ENCODE measurements around the gene BBX.
A peak's percentile ranks its signal among the peaks of the same experiment; 100 is the strongest.

BBX gene

DNA sequence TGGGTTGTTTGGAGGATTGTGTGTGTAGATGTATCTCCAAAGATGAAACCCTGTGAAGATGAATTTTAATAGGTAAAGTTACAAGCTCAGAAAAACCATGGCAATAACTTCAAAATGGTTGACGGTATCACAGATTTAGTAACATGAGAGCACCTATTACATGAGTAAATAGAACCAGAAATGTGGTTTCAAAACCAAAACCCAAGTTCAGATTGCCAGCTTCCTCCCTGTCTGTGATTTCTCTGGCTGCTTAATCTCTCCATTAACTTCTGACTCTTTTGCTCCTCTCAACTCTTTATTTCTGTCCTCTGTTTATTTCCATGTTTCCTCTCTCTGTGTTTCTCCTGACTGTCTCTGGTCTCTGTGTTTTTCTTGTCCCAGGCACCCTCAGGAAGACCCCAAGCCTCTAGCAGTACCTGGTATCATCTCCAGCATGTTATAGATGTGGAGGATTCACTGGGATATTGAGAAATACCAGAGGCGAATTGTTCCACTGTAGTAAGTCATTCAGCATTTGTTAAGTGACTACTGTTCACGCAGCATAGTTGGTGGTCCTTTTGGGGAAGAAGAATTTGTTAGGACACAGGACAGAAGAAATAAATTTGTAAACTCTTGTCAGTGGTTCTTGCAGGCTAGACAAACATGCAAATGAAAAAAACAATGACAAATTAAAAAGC is 138.8 kb downstream of the BBX start:
- DNase-seq = no peak

DNA sequence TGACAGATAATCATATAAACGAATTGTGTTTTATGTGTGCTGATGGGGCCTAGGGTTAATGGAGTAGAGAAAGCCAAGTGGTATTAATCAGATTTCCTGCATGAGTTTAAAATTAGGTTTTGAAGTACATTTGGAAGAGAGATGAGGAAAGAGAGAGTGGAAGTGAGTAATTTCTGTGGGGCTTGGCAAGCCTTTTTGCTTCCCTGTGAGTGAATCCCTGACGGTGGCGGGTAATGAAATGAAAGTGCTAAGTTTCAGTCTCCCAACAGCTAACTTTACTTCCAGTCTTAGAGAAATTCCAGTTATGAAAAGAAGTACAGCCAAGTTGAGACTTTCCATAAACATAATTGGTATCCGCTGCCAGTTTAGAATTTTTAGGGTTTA is 139.4 kb downstream of the BBX start:
- DNase-seq = peak; percentile 17

DNA sequence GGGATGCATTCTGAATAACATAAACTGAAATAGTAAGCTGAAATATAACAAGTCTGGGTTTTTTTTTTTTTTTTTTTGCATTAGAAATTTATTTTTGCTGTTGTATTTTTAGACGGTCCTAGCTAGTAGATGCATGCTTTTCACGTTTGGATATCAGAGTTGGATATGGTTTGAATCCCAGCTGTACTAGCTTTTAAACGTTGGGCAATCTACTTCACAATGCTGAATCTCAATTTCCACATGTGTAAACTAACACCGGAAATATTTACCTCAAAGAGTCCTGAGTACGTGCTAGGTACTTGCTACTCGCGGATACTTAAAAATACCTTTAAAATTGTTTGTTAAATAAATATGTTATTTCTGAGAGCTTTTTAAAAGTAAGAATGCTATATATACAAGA is 139.8 kb downstream of the BBX start:
- no peak for DNase-seq

DNA sequence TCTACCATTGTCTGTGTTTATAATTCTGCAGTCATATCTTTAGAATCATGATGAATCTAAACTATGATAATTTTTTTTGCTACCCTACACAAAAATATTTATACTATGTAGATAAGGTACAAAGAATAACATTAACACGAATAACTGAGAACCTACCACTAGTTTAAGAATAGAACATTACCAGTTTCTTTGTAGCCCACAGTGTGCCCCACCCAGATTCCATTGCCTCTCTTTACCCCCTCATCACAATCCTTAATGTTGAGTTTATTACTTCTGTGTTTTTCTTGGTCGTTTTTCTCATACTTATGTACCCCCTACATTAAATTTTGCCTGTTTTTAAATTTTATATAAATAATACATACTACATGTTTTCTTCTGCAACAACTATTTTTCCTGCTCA is 140.5 kb downstream of the BBX start:
- no peak for DNase-seq

DNA sequence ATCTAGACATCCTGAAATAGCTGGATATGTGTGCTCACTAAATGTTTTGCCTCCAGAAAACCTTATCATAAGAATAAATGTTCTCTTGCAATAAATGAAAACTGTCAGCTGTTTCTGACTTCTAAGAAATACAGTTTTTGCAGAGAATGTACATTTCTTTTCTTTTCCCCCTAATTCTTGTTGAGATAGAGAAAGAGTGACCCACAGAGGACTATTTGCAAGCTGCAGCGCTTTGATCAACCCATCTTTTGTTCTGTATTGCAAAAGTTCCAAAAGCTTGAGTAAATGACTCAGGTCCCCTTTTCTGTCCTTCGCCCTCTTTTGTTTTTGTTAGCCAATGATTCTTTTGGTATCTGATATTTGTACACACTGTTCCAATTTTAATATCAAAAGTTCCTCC is 141.9 kb downstream of the BBX start:
- no peak for DNase-seq

DNA sequence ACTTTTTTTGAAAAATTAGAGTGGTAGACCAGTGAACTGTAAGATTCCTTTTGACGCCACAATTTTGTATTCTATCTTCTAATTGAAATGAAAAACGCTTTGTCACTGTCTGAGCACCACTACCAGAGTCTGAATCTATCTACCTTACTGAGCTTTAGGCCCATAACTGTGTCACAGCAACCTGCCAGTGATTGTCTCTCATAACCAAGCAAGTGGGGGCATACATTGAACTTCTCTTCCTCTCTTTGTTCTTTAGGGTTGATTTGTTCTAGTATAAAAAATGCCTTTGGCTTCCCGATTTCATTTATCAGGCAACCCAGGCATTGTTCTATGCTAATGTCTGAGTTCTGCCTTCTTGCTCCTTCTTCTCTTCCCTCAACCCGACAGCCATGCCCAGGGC is 142.6 kb downstream of the BBX start:
- no peak for DNase-seq

DNA sequence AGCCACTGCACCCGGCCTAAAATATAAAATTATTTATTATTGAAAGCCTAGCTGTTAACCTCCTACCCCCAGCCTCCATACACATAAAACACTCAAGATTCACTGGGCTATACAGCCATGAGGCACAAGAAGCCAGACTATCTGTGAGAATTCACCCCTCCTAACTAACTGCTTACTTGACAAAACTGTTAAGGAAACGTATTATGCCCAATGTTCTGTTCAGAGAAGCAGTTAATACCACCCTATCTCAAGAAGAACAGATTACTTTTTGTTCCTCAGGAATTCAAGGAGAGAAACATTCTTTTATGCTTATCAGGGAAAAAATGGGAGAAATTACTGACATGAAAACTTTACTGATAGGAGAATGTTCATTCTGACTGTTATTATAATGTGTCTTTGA is 144.1 kb downstream of the BBX start:
- peak; percentile 19 for DNase-seq

DNA sequence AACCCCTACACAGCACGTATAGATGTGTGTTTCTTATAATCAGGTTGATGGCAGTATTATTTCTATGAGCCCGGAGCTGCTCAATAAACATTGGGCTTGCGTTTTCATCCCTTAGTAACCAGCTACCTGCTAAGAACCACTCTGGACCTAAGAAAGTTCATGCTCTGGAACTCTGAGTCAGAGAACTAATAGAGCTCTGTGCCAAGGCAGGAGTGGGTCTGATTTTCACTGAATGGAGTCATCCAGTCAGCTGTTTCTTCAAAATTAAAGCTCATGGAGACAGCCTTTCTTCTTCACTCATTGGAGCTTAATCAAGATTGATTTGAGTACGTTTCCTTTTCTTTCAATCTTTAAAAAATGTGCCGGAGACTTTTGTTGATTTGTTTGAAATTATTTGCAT is 145.7 kb downstream of the BBX start:
- DNase-seq = no peak

DNA sequence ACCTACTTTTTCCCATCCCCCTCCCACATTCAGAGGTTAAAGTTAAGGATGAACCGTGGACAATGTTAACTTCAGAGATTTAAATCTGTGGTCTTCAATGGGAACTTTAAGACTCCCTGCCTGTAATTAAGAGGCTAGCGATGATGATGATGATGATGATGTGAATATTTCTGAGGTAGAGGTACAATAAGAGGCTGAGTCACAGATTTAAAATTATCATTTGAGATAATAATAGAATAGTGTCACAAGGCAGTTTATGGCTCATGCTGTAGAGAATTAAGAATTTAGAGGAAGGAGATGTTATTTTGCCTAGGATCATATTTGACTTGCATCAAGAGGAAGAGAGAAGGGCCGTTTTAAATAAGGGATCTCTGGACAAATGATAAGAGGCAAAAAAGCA is 146.2 kb downstream of the BBX start:
- no peak for DNase-seq

DNA sequence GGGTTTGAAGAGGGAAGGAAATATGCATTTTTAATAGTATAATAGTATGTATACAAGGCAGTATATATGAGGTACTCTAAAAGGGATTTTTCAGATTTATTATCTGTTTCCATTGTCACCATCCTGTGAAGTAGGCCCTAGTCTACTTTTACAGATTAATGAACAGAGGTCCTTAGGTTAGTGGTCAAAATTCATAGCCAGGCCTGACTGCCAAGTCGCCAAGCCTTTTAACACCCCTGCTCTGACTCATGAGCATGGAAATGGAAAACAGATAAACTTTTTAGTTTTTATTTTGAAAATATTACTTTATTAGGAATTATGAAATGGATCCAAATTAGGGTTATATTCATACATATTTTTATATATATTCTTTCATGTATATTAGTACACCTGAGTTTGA is 146.9 kb downstream of the BBX start:
- DNase-seq = no peak

DNA sequence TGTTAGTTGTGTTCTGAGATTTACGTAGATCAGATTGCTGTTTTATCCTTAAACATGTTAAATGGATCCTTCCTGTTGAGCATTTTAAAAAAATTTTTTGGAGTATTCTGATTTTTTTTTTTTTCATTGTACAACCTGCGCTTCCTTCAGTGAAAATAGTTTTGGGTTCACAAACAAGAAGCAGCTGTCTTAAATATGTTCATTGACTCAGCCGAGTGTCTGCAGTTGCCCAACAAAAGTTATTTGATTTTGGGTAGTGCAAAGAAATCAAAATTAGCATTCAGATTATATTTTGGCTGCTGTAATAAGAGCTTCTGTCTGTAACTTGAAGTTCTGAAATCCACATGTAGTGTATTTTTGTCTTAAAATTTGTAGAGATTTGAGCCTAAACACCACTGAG is 148.2 kb downstream of the BBX start:
- DNase-seq = no peak

DNA sequence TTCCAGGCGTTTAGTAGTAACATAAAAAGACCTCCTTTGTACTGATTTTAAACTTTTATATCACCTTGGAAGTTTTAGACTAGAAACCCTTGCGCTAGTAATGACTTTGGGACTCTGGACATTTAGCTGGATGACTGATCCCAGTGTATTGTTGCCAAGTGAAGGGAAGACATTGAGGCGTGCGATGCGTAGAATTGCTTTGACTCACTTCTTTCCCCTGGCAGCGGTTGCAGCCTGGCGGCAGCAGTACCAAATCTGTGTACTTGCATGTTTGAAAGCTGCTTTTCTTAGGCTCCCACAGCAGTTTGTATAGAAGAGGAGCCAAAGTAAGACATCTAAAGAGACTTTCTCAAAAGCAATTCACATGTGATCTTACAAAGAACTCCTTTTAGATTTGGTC is 151.6 kb downstream of the BBX start:
- DNase-seq = no peak

DNA sequence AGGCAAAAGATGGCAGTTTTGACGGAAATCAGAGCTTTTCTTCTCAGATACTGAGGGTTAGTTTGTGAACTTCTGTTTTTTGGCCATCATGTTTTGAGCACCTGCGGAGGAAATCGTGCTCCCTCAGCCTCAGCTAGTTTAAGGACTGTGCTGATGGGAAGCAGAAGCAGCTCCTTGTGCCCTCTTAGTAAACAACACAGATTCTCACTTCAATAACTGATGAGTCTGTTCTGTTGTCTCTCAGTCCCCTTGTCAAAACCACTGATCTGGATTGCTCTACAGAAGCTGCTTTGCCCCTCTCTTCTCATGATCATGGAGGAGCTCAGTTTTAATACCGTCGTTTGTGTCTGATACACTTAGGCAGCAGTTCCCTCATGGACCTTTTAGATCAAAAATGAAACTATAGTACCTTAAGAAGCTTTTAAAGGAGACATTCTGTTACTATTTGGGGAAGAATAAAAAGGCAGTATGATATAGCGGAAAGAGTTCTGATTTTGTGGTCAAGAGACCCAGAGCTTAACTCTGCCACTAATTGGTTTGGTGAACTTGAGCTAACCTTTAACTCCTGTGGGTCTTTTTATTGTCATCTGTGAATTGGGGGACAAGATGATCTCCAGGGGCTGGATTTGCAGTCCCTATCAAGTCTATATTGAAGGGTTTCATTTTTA is 152.6 kb downstream of the BBX start:
- DNase-seq = no peak

DNA sequence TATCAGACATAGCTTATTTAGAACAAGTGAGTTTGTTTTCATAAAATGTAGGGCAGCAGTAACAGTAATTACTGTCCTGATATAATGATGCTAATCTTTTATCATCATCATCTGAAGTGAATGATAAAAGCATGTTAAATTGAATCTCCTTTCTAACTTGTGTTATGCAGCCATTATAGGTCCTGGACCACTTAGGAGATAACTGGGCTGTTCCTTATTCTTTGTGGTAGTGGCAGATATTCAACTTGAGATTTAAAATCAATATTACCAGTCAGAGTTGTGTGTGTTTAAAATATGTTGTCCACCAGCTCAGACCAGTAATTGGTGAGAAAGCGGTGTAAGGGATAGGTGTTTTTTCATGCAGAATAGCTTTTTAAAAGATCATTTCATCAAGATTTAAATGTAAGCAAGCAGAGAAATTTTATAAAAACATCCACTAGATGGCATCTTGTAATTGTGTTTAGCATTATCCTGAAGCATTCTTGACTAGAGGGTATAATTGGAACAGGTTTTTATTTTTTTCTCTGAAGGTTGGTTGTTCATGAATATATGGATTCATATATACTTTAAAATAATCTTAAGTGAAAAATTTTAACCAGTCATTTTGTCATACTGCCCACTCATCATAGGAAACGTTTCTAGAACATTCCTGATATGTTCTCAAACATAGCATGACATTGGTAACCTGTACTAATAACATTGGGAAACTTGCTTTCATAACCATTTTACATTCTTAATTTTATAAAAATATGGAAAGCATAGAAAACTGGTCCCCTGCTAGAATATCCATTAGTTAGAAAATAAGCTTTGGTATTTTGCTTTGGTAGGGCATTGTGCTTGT is 153.9 kb downstream of the BBX start:
- no peak for DNase-seq

DNA sequence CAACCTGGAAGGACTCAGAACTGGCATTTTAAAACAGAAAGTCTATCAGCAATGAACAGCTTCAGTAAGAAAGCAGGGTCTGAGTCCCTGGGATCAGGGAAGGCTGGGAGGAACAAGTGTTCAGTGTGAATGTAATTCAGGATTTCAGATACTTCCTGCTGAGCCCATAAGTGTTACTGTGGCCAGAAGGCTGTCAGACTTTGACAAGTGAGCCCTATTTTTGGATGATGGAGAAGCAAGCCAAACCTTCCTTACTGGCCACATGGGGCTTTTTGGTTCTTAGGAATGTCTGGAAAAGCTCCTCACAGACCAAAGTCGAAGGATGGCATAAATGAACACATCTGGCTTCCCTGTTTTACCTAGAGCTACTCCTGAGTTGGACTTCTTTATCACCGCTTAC is 157.2 kb downstream of the BBX start:
- DNase-seq = no peak

DNA sequence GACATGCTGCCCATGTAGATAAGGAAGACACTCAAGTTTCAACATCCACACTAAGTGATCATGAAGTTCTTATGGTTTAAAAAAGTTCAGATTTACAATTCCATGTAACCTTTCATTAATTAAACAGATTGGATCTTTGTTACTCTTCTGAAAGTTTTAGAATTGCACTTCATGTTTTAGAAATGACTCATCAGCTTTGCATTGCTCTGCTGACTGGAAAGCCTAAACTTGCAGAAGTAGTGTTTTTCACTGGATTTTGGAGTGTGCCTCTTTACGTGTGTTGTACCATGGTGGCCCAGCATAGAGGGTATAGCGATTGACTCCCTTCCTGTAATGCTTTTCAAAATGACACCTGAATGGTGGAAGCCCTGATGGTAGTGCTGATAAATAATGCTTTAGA is 157.9 kb downstream of the BBX start:
- DNase-seq = peak; percentile 15

DNA sequence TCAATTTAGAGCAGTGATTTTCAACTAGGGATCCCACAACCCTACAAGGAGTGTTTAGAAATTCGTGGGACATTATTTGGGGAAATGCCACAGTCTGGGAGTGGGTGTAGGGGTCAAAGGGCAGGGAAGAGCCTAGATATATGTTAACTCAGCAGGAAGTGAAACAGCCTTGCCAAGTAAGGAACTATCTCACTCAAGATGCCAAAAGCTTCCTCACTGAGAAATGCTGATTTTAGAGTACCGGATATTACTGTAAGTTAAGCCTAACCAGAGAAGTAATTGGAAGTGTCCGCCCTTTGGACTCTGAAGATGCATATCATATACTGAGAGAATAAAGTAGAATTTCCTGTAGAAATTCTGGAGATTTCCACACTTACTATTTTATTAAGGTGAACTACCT is 158.6 kb downstream of the BBX start:
- no peak for DNase-seq

DNA sequence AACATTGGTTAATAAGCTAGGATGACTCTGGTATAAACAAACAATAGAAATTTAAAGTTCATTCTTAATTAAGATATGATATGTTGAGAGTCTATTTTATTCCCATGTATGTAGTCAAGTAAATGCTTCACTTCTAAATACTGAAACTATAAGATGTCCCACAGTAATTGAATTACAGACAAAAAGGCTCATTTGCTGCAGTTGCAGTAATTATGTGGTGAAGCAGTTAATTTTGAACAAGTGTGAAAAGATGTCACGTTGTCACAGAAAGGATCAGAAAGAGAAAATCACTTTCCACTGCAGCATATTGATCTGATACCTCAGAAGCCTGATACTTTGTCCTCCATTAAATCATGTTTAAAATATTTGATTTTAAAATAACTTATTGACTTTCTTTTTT is 159.8 kb downstream of the BBX start:
- DNase-seq = no peak

DNA sequence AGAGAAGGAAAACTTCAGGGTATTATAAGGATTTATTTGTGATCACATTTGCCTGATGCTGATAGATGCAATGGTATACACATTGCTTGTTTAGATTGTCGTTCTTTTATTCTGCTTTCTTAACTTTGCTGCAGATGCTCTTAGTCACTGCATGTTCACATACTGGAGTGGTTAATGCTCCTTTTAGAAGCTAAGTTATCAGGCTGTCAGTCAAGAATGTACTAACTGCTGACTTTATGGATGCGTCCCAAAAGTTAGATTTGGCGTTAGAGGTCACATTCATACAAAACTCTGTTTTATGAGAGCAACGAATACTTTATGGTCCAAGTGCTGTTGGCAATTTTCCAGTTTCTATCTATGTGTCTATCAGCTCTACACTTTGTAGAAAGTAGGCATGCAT is 160.7 kb downstream of the BBX start:
- peak; percentile 43 for DNase-seq

DNA sequence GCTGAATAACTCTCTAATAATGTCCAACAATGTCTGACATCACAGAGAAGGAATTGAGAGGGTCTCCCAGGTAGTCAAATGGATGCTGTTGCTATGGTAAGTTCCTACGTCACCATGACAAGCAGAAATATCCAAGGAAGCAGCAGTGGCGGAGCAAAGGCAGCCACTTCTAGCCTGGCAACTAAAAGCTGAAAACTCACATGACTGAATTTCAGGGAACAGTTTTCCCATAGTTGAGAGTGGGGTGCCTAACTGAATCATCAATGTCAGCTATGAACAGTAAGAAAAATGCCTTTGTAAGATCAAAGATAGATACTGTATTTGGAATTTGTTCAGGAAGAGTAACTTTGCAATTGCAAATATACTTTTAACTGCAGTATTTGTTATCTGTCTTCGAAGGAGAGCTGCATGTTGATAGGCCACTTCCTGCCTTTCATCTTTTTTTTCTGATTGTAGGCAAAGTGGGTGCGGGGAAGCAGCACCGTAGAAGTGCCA is 161.7 kb downstream of the BBX start:
- DNase-seq = no peak

DNA sequence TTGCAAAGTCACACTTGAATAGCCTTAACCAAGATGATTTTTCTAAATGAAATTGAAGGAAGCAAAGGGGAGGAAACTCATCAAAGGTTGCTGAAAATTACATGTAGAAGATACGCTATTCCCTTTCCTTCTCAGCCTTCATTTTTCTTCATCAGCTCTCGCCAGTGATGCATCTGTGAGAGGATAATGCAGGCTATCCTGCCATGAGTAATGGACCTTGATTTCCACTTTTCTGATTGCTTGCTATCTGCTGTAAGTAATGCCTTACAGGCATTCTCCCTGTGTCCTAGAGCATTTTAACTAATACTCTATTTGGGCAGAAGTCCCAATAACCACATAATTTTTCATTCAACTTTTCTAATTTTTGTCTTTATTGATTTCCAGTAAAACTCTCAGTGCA is 162.6 kb downstream of the BBX start:
- no peak for DNase-seq

DNA sequence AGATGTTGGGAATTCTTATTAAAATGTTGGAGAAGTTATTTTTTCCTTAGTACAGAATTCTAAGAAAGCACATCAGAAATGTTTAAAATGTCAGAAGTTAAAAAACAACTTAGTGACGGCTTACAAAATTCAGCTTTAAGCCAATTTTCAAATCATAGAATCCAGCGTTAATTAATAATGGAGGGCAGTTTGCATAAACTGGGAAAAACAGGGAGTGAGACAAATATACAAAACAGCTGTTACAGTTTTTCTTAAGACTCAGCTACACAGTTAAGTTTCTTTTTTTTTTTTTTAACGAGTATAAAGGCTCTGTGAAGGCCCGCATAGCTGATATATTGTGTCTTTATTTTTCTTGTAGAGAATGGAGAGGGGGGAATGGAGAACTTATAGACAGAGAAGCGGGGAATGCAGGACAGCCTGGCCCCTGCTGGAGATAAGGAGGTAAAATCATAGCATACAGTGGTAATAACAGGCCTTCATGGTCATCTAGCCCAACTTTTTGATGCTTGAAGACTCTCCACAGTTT is 164.4 kb downstream of the BBX start:
- no peak for DNase-seq

DNA sequence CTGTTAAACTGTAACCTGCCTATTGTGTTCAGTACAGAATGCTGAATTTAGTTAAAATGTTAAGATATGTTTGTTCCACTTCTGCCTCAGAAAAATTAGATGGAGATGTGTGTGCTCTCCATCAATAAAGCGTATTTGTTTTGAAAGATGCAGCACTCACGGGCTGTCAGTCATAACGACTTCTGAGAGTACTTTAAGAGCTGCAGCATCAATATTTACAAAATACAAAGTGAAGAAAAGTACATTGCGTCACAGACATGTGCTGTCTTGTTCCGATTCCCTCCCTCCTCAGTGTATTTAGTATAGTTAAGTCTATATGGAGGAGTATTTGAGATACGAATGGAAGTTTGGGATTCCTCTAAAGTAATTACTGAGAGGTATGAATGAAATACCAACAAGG is 166.6 kb downstream of the BBX start:
- no peak for DNase-seq
